Ishikawa (cell line): ENCODE data around the gene C20orf96.

Experiments
- CEBPB ChIP-seq: IDR thresholded peaks from 2 replicates; pipeline ENCODE4 v1.6.1; 2012
- CREB1 ChIP-seq: IDR thresholded peaks from 2 replicates; pipeline ENCODE4 v1.6.1; 2012; ENCODE audit warnings: low read depth
- EGR1 ChIP-seq: IDR thresholded peaks from 2 replicates; pipeline ENCODE4 v1.6.1; 2012
- EP300 ChIP-seq: IDR thresholded peaks from 2 replicates; pipeline ENCODE4 v1.6.1; 2012; ENCODE audit warnings: borderline replicate concordance
- FOXM1 ChIP-seq: IDR thresholded peaks from 2 replicates; pipeline ENCODE4 v1.6.1; 2012; ENCODE audit warnings: low read depth, borderline replicate concordance
- MAX ChIP-seq: IDR thresholded peaks from 2 replicates; pipeline ENCODE4 v1.6.1; 2012
- NFIC ChIP-seq: IDR thresholded peaks from 2 replicates; pipeline ENCODE4 v1.6.1; 2012
- RAD21 ChIP-seq: IDR thresholded peaks from 2 replicates; pipeline ENCODE4 v1.6.1; 2012; ENCODE audit warnings: low read depth
- TAF1 ChIP-seq: IDR thresholded peaks from 2 replicates; pipeline ENCODE4 v1.6.1; 2012; ENCODE audit warnings: low read depth, mild to moderate bottlenecking
- TCF12 ChIP-seq: IDR thresholded peaks from 2 replicates; pipeline ENCODE4 v1.6.1; 2012; ENCODE audit warnings: low read depth
- TEAD4 ChIP-seq: IDR thresholded peaks from 2 replicates; pipeline ENCODE4 v1.6.1; 2012
- YY1 ChIP-seq: IDR thresholded peaks from 2 replicates; pipeline ENCODE4 v1.6.1; 2012; ENCODE audit warnings: low read depth
- ZBTB7A ChIP-seq: IDR thresholded peaks from 2 replicates; pipeline ENCODE4 v1.6.1; 2012; ENCODE audit warnings: low read depth
- TF ChIP-seq, protein P1 (sequence below): IDR thresholded peaks from 2 replicates; pipeline ENCODE4 v1.6.1; 2012
- TF ChIP-seq, protein P2 (sequence below): IDR thresholded peaks from 2 replicates; pipeline ENCODE4 v1.6.1; 2012; ENCODE audit warnings: low read depth, mild to moderate bottlenecking

The C20orf96 gene

GRCh38 chr20:237929-238328, 52.6 kb downstream of the C20orf96 start:
- TF ChIP-seq, protein P1, sequence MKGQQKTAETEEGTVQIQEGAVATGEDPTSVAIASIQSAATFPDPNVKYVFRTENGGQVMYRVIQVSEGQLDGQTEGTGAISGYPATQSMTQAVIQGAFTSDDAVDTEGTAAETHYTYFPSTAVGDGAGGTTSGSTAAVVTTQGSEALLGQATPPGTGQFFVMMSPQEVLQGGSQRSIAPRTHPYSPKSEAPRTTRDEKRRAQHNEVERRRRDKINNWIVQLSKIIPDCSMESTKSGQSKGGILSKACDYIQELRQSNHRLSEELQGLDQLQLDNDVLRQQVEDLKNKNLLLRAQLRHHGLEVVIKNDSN, result no peak
- no peak for TF ChIP-seq EGR1

DNA sequence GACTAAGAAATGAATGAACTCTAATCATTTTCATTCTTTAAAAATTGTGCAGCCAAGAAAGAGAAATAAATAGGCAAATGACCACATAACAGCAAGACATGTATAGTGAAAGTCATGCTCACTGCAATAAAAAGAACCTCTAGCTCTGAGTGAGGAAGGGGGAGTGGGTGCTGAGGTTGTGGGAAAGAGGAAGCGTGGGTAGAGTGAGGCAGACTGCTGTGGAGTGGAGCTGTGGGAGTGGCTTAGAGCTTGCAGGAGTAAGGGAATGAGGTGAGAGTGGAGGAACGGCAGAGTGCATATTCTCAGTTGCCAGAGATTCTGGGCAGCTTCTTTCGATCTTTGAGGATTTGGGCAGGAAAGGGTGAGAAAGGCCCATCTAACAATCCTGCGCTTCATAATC, 53.1 kb downstream of the C20orf96 start:
- TF ChIP-seq RAD21, result no peak
- TF ChIP-seq FOXM1, result no peak
- no peak for TF ChIP-seq TEAD4
- no peak for TF ChIP-seq MAX

DNA sequence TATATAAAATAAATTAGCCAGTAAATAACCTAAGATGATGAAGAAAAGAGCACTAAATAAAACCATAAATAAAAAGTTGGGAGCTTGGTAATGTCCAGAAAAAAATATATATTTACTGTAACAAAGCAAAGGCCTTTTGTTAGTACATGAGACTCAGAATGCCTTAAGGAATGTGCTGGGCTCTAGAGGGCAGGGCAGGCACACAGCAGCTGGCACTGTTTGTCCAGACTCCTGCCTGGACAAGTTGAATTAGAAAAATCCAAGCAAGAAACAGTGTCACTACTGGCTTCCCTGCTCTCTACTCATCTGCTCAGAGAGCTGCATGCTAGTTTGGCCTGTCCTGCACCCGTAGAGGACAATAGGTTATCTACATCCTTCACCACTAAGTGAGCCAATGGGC, 54.7 kb downstream of the C20orf96 start:
- peak; percentile 46 for TF ChIP-seq RAD21
- TF ChIP-seq NFIC, result no peak

- no peak for TF ChIP-seq TCF12
- TF ChIP-seq, protein P1, result no peak
- TF ChIP-seq RAD21, result no peak
- no peak for TF ChIP-seq FOXM1
- no peak for TF ChIP-seq EGR1
- TF ChIP-seq, protein P2, sequence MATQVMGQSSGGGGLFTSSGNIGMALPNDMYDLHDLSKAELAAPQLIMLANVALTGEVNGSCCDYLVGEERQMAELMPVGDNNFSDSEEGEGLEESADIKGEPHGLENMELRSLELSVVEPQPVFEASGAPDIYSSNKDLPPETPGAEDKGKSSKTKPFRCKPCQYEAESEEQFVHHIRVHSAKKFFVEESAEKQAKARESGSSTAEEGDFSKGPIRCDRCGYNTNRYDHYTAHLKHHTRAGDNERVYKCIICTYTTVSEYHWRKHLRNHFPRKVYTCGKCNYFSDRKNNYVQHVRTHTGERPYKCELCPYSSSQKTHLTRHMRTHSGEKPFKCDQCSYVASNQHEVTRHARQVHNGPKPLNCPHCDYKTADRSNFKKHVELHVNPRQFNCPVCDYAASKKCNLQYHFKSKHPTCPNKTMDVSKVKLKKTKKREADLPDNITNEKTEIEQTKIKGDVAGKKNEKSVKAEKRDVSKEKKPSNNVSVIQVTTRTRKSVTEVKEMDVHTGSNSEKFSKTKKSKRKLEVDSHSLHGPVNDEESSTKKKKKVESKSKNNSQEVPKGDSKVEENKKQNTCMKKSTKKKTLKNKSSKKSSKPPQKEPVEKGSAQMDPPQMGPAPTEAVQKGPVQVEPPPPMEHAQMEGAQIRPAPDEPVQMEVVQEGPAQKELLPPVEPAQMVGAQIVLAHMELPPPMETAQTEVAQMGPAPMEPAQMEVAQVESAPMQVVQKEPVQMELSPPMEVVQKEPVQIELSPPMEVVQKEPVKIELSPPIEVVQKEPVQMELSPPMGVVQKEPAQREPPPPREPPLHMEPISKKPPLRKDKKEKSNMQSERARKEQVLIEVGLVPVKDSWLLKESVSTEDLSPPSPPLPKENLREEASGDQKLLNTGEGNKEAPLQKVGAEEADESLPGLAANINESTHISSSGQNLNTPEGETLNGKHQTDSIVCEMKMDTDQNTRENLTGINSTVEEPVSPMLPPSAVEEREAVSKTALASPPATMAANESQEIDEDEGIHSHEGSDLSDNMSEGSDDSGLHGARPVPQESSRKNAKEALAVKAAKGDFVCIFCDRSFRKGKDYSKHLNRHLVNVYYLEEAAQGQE, result no peak
- TF ChIP-seq TEAD4, result no peak
- no peak for TF ChIP-seq CREB1
- no peak for TF ChIP-seq YY1
These were observed 63.0 kb downstream of the C20orf96 start for GRCh38 chr20:227439-228105.

DNA sequence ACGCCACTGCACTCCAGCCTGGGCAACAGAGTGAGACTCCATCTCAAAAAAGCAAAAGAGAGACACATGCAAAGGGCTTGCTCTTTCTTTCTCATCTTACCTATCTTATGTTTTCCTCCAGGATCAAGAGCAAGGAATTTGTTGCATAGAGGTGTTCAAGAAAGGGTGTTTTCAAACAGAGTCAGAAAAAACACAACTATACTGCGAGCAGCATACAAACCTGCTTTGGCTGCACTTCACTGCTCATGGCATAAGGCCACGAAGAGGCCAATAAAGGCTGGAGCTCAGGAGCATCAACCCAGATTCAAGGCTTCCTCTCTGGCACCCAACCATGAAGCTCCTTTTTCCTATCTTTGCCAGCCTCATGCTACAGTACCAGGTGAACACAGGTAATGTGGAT, 63.6 kb downstream of the C20orf96 start, which contains the start of gene DEFB129:
Gene DEFB129 (plus strand): TSS at position 301 of the 400 bp plus-strand sequence. CDS start 31 bp downstream, at position 332.
- no peak for TF ChIP-seq EP300
- no peak for TF ChIP-seq TEAD4
- no peak for TF ChIP-seq CREB1
- no peak for TF ChIP-seq TAF1
- TF ChIP-seq ZBTB7A, result no peak
- TF ChIP-seq, protein P1, result no peak
- TF ChIP-seq MAX, result no peak
- TF ChIP-seq NFIC, result no peak
- TF ChIP-seq, protein P2, result no peak
- no peak for TF ChIP-seq FOXM1
- TF ChIP-seq CEBPB, result no peak
- no peak for TF ChIP-seq EGR1
- TF ChIP-seq YY1, result no peak
- TF ChIP-seq RAD21, result no peak
- TF ChIP-seq TCF12, result no peak

DNA sequence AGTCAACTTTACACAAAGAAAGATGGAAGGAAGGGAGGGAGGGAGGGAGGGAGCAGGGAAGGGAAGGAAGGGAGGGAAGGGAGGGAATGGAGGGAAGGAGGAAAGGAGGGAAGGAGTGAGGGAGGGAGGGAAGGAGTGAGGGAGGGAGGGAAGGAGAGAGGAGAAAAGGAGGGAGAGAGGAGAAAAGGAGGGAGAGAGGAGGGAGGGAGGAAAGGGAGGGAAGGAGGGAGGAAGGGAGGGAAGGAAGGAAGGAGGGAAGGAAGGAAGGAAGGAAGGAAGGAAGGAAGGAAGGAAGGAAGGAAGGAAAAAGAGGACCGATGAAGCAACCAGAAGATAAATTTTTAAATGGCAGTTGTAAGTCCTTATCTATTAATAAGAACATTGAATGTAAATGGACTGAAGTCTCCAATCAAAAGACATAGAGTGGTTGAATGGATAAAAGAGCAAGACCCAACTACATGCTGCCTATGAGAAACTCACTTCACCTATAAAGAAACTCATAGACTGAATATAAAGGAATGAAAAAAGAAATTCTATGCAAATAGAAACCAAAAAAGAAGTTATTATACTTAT, 69.2 kb downstream of the C20orf96 start:
- TF ChIP-seq TEAD4 (no peak), MAX (no peak), ZBTB7A (no peak), NFIC (no peak)
